ENCODE results near the gene TRIM2.

GRCh38 chr4:153211986-153212728 is 7.9 kb downstream of the TRIM2 start:
- TF ChIP-seq CTCF (IDR thresholded peaks at IDR 0.05): no peak
- TF ChIP-seq POLR2AphosphoS5 (IDR thresholded peaks at IDR 0.05): no peak
